ENCODE results near the gene ATAD3A. TPM values are rescaled to one million over a fixed set of nuclear protein-coding genes. Genes with fewer than 3 reads are reported as not detected.

ATAD3A gene
- total RNA-seq, 2 experiments from 2014 or later: 51.6 to 57.4 TPM

DNA sequence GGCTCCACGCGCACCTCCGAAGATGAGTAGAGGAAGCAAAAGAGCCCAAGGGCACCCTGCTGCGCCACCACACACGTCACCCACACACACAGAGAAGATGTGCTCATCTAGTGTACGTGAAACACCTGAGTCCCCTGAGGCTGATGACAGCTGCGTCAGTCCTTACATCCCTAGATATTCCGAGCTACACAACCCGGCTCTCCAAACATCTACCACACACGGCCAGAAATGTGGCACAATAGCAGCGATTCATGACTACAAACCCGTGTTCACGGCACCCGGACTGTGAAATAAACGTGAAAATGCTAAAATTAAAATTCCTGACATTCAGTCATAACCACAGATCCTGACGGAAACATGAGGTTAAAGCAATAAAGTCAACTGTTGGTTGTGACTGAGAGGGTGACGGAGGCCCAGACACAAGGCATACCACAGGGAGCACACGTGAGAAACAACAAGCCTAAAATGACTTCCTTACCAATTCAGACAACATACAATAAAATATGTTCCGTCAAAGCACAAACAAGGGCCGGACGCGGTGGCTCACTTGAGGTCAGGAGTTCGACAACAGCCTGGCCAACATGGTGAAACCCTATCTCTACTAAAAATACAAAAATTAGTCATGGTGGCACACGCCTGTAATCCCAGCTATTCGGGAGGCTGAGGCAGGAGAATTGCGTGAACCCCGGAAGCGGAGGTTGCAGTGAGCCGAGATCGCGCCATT, 55.4 kb downstream of the ATAD3A start:
- POLR2A ChIA-PET: no interaction called here

DNA sequence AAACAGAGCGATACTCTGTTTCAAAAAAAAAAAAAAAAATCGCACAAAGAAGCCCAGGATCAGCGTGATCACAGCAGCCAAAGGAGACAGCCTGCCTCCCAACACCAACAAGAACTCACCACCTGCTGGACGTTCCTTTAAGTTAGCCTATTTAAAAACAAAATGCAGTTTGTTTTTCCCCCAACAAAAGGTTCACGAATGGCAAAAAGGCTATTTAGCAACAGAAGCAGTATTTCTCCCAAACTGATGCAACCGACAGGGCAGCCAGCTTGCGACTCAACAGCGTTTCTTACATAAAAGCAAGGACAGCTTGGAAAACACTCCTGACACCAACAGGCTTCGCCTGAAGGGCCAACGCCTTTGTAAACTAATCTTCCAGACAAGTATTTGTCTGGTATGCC, 55.9 kb downstream of the ATAD3A start:
- ATAC-seq: no peak
- ChIA-PET POLR2A (no interaction called here), CTCF (no interaction called here)
- Mint-ChIP-seq H3K27ac (no peak overlapping the region), H3K4me1 (ENCODE audit: low read depth) (peaks cover 25% of the 10 kb centered on the region), H3K27me3 (ENCODE audit: low read depth) (no peaks in the 10 kb centered on the region), H3K4me3 (no peak overlapping the region), H3K9me3 (ENCODE audit: insufficient read depth) (no peaks in the 10 kb centered on the region), H3K36me3 (ENCODE audit: low read depth) (peaks cover 63% of the 10 kb centered on the region)
- DNase-seq: no peak

More for the DNA sequence above, 55.4 kb downstream of the ATAD3A start:
- Mint-ChIP-seq H3K36me3 (ENCODE audit: low read depth) (peaks cover 65% of the 10 kb centered on the region), H3K4me1 (ENCODE audit: low read depth) (peaks cover 25% of the 10 kb centered on the region), H3K27me3 (ENCODE audit: low read depth) (no peaks in the 10 kb centered on the region), H3K27ac (no peak overlapping the region), H3K4me3 (no peak overlapping the region), H3K9me3 (ENCODE audit: insufficient read depth) (no peaks in the 10 kb centered on the region)
- DNase-seq: no peak
- CTCF ChIA-PET: no interaction called here
- no peak for ATAC-seq

DNA sequence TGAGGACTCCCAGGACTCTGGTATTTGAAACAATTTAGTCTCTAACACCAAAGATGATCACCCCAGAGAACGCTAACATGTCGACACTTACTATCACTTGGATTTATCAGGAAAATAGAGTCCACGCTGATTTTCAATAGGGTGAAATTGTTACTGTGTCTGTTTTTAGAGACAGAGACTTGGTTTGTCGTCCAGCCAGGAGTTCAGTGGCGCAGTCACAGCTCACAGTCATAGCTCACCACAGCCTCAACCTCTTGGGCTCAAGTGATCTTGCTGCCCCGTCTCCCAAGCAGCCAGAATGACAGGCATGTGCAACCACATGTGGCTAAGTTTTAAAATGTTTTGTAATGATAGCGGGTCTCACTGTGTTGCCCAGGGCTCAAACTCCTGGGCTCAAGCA, 57.4 kb downstream of the ATAD3A start:
- no peaks in the 10 kb centered on the region for H3K27me3 Mint-ChIP-seq (ENCODE audit: low read depth)
- no peaks in the 10 kb centered on the region for H3K9me3 Mint-ChIP-seq (ENCODE audit: insufficient read depth)
- DNase-seq: no peak
- ChIA-PET POLR2A (no interaction called here), CTCF (interaction anchor here (0.8 to 1.6 kb wide), 2 partner anchors 14 to 65 kb away, joined by 3 read pairs; no protein-coding TSS in a partner anchor)
- H3K4me1 Mint-ChIP-seq (ENCODE audit: low read depth): peaks cover 28% of the 10 kb centered on the region
- H3K4me3 Mint-ChIP-seq: no peak overlapping the region
- no peak overlapping the region for H3K27ac Mint-ChIP-seq
- peaks cover 59% of the 10 kb centered on the region for H3K36me3 Mint-ChIP-seq (ENCODE audit: low read depth)
- ATAC-seq: no peak

GRCh38 chr1:1573843-1574720, 62.1 kb downstream of the ATAD3A start:
- peak; percentile 78 for DNase-seq
- H3K4me1 Mint-ChIP-seq (ENCODE audit: low read depth): peaks cover 33% of the 10 kb centered on the region
- no peaks in the 10 kb centered on the region for H3K27me3 Mint-ChIP-seq (ENCODE audit: low read depth)
- H3K9me3 Mint-ChIP-seq (ENCODE audit: insufficient read depth): no peaks in the 10 kb centered on the region
- peak; percentile 80 for ATAC-seq
- POLR2A ChIA-PET: interaction anchor here (0.9 kb wide), 1 partner anchor 40 kb away, joined by 5 read pairs; no protein-coding TSS in a partner anchor
- H3K4me3 Mint-ChIP-seq: peak overlapping the region; percentile 91
- H3K27ac Mint-ChIP-seq: peak overlapping the region; percentile 97
- H3K36me3 Mint-ChIP-seq (ENCODE audit: low read depth): peaks cover 28% of the 10 kb centered on the region
- CTCF ChIA-PET: no interaction called here

GRCh38 chr1:1574721-1575537, 63.0 kb downstream of the ATAD3A start, which contains the start of gene SSU72:
SSU72 (minus strand) TSS chr1:1574863; CDS start chr1:1574557, 306 bp downstream.
- CTCF ChIA-PET: no interaction called here
- POLR2A ChIA-PET: interaction anchor here (0.9 to 1.0 kb wide), 2 partner anchors 39 to 40 kb away, joined by 5 to 8 read pairs; partner anchors contain the start of gene MIB2
- H3K9me3 Mint-ChIP-seq (ENCODE audit: insufficient read depth): no peaks in the 10 kb centered on the region
- H3K27ac Mint-ChIP-seq: peak within 1 kb of the TSS; percentile 99
- peak within 1 kb of the TSS; percentile 95 for H3K4me3 Mint-ChIP-seq
- DNase-seq (peak; percentile 96), ATAC-seq (peak; percentile 88)
- H3K4me1 Mint-ChIP-seq (ENCODE audit: low read depth): peaks cover 26% of the 10 kb centered on the region
- peaks cover 22% of the 10 kb centered on the region for H3K36me3 Mint-ChIP-seq (ENCODE audit: low read depth)
- no peaks in the 10 kb centered on the region for H3K27me3 Mint-ChIP-seq (ENCODE audit: low read depth)

GRCh38 chr1:1577367-1578011, 65.5 kb downstream of the ATAD3A start:
- CTCF ChIA-PET: no interaction called here
- Mint-ChIP-seq H3K27me3 (ENCODE audit: low read depth) (peaks cover 9% of the 10 kb centered on the region), H3K4me3 (no peak overlapping the region)

GRCh38 chr1:1578371-1578940, 66.5 kb downstream of the ATAD3A start:
- DNase-seq: no peak
- no peak overlapping the region for H3K27ac Mint-ChIP-seq
- ChIA-PET CTCF (interaction anchor here (0.7 to 1.3 kb wide), 2 partner anchors 9 to 100 kb away, joined by 3 to 5 read pairs; no protein-coding TSS in a partner anchor), POLR2A (interaction anchor here (1.2 to 2.3 kb wide), 2 partner anchors 12 to 37 kb away, joined by 3 to 11 read pairs; partner anchors contain the start of gene MIB2)
- no peak overlapping the region for H3K4me3 Mint-ChIP-seq
- ATAC-seq: no peak
- H3K9me3 Mint-ChIP-seq (ENCODE audit: insufficient read depth): no peaks in the 10 kb centered on the region
- peaks cover 6% of the 10 kb centered on the region for H3K36me3 Mint-ChIP-seq (ENCODE audit: low read depth)
- H3K4me1 Mint-ChIP-seq (ENCODE audit: low read depth): peaks cover 13% of the 10 kb centered on the region
- peaks cover 11% of the 10 kb centered on the region for H3K27me3 Mint-ChIP-seq (ENCODE audit: low read depth)

More at GRCh38 chr1:1577367-1578011, 65.5 kb downstream of the ATAD3A start:
- POLR2A ChIA-PET: interaction anchor here (1.1 to 2.3 kb wide), 3 partner anchors 8 to 38 kb away, joined by 3 to 11 read pairs (median 5); partner anchors contain the start of gene MIB2
- H3K4me1 Mint-ChIP-seq (ENCODE audit: low read depth): peaks cover 14% of the 10 kb centered on the region
- H3K9me3 Mint-ChIP-seq (ENCODE audit: insufficient read depth): no peaks in the 10 kb centered on the region
- ATAC-seq (no peak), DNase-seq (no peak)
- H3K36me3 Mint-ChIP-seq (ENCODE audit: low read depth): peaks cover 10% of the 10 kb centered on the region
- no peak overlapping the region for H3K27ac Mint-ChIP-seq

DNA sequence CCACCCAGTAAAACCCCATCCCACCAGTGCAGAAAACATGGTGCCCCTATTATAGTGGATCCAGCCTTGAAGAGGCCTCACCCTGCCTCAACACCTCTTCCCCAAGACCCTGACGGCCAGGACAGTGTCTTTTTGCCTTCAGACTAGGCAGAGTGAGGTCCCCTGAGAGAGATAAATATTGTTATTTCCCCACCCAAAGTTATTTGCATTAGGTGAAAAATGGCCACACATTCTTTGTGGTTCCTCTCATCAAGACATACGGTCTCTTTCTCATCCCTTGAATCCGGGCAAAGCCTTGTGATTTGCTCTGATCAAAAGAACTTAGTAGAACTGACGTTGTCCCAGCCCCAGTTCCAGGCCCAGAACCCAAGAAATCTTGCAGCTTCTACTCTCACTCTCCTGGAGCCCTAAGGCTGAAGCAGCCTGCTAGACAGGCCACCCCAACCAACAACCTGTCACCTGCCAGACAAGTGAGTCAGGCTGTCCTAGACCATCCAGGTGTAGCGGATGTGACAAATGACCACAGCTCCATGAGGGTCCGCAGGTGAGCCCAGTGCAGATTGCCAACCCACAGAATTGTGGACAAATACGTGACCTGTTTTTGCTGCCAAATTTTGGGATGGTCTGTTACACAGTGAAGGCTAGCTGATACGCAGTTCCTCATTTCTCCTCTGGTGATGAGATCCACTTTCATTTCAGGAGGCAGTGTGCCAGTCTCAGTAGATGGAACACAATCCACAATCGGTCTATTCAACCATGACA, 70.8 kb downstream of the ATAD3A start:
- H3K27ac Mint-ChIP-seq: no peak overlapping the region
- ChIA-PET CTCF (interaction anchor here (0.7 to 1.6 kb wide), 2 partner anchors 13 to 14 kb away, joined by 3 read pairs; no protein-coding TSS in a partner anchor), POLR2A (no interaction called here)
- peaks cover 5% of the 10 kb centered on the region for H3K4me1 Mint-ChIP-seq (ENCODE audit: low read depth)
- peaks cover 15% of the 10 kb centered on the region for H3K27me3 Mint-ChIP-seq (ENCODE audit: low read depth)
- H3K4me3 Mint-ChIP-seq: no peak overlapping the region
- no peaks in the 10 kb centered on the region for H3K36me3 Mint-ChIP-seq (ENCODE audit: low read depth)
- no peaks in the 10 kb centered on the region for H3K9me3 Mint-ChIP-seq (ENCODE audit: insufficient read depth)
- ATAC-seq (no peak), DNase-seq (no peak)

- POLR2A ChIA-PET: no interaction called here
- H3K4me1 Mint-ChIP-seq (ENCODE audit: low read depth): peaks cover 5% of the 10 kb centered on the region
- DNase-seq (no peak), ATAC-seq (no peak)
- no peak overlapping the region for H3K4me3 Mint-ChIP-seq
- no peaks in the 10 kb centered on the region for H3K36me3 Mint-ChIP-seq (ENCODE audit: low read depth)
- peaks cover 15% of the 10 kb centered on the region for H3K27me3 Mint-ChIP-seq (ENCODE audit: low read depth)
- no peak overlapping the region for H3K27ac Mint-ChIP-seq
- H3K9me3 Mint-ChIP-seq (ENCODE audit: insufficient read depth): no peaks in the 10 kb centered on the region
- CTCF ChIA-PET: interaction anchor here (0.7 to 1.6 kb wide), 2 partner anchors 13 to 14 kb away, joined by 3 read pairs; no protein-coding TSS in a partner anchor
Measured at GRCh38 chr1:1583347-1584010, 71.5 kb downstream of the ATAD3A start.

Measured in activated CD8-positive, alpha-beta T cell treated with anti-CD3 and anti-CD28 coated beads, Interleukin-2, amount 10 ng/mL, durations not matched to agents 7 days and 5 days (primary cell).